Brain microvascular endothelial cell (primary cell): ENCODE results near the gene TALDO1.

ENCODE experiments used
- DNase-seq: peaks from one replicate; pipeline ENCODE4 v3.0.0-alpha.2; 2020
- H3K27ac ChIP-seq: fragments of 250-450 bp; sonication (Bioruptor Pico); 2 replicates; pipeline ENCODE4 v1.5.1; 2020; ENCODE audit warnings: mild to moderate bottlenecking, moderate library complexity
- H3K27me3 ChIP-seq: fragments of 250-450 bp; sonication (Bioruptor Pico); replicated peaks from 2 replicates; pipeline ENCODE4 v1.5.1; 2020; ENCODE audit warnings: mild to moderate bottlenecking
- H3K36me3 ChIP-seq: fragments of 250-450 bp; sonication (Bioruptor Pico); replicated peaks from 2 replicates; pipeline ENCODE4 v1.5.1; 2020; ENCODE audit warnings: mild to moderate bottlenecking
- H3K4me3 ChIP-seq: 2 replicates; pipeline ENCODE4 v1.5.1; 2011; ENCODE audit warnings: low read depth, mild to moderate bottlenecking, control low read depth, low read length, moderate library complexity
- in situ Hi-C: cut with HindIII; loops from 2 replicates; pipeline ENCODE4 v1.10.0; 2017; ENCODE audit warnings: low sequenced_read_pairs, low pct_ligation_motif_present
- TF ChIP-seq, protein P1 (sequence below): IDR thresholded peaks from 2 replicates; pipeline ENCODE4 v1.5.1; 2011; ENCODE audit warnings: low read depth, mild to moderate bottlenecking, moderate library complexity, low read length, control low read depth, inconsistent platforms; ENCODE audit errors: missing control alignments

TALDO1 gene

DNA sequence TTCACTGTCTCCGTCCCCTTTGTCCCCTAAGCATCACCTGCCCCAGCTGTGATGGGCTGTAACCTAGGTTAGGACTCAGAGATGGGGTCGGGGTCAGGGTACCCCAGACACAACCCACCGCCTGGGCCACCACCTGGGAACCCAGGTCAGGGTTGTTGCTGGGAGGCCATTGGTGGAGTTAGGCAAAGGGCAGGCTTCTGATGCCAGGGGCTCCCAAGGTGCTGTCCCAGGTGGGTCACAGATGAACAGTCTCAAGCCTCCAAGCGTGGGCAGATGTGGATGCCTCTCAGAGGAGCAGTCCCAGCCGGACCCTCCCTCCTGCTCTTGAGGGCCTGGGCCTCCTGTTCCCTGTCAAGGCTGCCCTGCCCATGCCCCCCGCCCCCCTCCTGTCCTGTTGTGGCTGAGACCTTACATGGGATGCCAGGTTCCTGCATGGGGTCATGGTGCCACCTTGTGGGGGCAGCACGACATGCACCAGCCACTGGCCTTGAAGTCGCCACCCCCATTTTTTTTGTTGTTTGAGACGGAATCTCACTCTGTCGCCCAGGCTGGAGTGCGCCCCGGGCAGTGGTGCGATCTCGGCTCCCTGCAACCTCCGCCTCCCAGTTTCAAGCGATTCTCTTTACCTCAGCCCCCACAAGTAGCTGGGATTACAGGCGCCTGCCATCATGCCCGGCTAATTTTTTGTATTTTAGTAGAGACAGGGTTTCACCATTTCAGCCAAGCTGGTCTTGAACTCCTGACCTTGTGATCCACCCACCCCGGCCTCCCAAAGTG, 17.9 kb downstream of the TALDO1 start:
- peaks cover 76% of the 10 kb centered on the region for H3K36me3 ChIP-seq
- peak; percentile 36 for DNase-seq
- TF ChIP-seq, protein P1, sequence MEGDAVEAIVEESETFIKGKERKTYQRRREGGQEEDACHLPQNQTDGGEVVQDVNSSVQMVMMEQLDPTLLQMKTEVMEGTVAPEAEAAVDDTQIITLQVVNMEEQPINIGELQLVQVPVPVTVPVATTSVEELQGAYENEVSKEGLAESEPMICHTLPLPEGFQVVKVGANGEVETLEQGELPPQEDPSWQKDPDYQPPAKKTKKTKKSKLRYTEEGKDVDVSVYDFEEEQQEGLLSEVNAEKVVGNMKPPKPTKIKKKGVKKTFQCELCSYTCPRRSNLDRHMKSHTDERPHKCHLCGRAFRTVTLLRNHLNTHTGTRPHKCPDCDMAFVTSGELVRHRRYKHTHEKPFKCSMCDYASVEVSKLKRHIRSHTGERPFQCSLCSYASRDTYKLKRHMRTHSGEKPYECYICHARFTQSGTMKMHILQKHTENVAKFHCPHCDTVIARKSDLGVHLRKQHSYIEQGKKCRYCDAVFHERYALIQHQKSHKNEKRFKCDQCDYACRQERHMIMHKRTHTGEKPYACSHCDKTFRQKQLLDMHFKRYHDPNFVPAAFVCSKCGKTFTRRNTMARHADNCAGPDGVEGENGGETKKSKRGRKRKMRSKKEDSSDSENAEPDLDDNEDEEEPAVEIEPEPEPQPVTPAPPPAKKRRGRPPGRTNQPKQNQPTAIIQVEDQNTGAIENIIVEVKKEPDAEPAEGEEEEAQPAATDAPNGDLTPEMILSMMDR, result peak; percentile 69
- H3K27ac ChIP-seq, result no peak overlapping the region
- no peaks in the 10 kb centered on the region for H3K27me3 ChIP-seq
- in situ Hi-C loops, result no loop called here
- H3K4me3 ChIP-seq, result no peak overlapping the region

DNA sequence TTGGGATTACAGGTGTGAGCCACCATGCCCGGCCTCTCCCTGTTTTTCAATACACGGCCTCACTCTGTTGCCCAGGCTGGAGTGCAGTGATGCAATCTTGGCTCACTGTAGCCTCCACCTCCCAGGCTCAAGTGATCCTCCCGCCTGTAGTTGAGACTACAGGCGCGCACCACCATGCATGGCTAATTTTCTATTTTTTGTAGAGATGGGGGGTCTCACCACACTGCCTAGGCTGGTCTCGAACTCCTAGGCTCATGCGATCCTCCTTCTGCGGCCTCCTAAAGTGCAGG, 18.5 kb downstream of the TALDO1 start:
- TF ChIP-seq, protein P1, result no peak
- Histone ChIP-seq H3K36me3 (peaks cover 76% of the 10 kb centered on the region), H3K27me3 (no peaks in the 10 kb centered on the region), H3K27ac (no peak overlapping the region), H3K4me3 (no peak overlapping the region)
- no peak for DNase-seq
- in situ Hi-C loops, result no loop called here

DNA sequence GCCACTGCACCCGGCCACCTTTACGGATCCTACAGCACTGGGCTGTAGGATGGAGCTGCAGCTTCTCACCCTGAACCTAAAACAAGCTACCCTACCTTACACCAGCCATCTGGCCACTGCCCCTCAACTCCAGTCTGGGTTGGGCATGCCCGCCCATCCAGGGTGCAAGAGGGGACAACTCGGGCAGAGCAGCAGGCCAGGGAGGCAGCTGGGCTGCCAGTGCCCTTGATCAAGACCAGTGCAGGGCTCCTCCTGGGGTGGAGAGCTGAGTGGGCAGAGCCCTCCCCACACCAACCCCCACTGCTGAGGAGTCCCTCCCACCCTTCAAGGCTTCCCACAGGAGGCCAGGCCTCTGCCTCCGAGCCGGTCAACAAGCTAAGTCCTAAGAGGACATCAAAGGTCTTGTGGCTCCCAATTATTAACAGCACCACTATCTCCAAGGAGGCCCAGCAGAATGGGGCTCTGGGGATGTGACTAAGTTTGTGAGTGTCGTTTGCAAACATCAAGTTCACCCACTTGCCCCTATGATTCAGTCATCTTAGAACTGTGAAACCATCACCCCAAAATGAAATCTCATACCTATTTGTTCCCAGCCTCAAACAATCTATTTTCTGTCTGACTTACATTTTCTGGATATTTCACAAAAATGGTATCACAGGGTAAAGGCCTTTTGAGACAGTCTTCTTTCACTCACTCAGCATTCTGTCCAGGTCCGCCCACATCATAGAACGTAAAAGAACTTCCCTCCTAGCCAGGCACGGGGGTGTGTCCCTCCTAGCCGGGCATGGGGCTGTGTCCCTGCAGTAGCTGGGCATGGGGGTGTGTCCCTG, 19.1 kb downstream of the TALDO1 start:
- Histone ChIP-seq H3K4me3 (no peak overlapping the region), H3K36me3 (peaks cover 77% of the 10 kb centered on the region), H3K27ac (no peak overlapping the region), H3K27me3 (no peaks in the 10 kb centered on the region)
- in situ Hi-C loops, result no loop called here
- DNase-seq, result no peak
- TF ChIP-seq, protein P1, result no peak

DNA sequence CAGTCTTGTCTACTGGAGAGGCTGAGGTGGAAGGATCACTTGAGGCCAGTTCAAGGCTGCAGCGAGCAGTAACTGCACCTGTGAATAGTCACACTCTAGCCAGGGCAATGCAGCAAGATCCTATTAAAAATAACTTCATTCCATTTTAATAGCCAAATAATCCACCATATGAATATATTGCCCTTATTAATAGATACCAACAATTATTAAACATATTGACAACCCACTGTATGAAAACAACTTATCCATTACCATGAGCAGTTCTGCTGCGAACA, 19.6 kb downstream of the TALDO1 start:
- Histone ChIP-seq H3K36me3 (peaks cover 77% of the 10 kb centered on the region), H3K4me3 (no peak overlapping the region), H3K27me3 (no peaks in the 10 kb centered on the region), H3K27ac (no peak overlapping the region)
- in situ Hi-C loops, result no loop called here
- TF ChIP-seq, protein P1, result no peak
- no peak for DNase-seq

DNA sequence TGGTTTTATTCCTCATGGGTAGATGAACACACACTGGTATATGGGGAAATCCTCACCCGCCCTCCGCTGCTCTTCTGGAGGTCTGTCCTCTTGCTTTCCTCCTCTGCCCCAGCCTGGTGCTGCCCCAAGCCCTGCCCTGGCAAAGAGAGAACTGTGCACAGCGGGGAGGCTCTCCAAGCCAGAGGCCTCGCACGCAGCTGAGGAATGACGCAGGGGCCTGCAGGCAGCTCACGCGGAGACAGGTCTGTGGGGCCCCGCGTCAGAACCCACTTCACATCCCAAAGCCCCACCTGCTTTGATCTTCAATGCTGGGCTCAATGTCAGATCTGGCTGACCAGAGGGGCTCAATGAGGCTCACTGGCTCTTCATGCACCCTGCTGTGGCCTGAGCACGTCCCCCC, 20.0 kb downstream of the TALDO1 start:
- no peaks in the 10 kb centered on the region for H3K27me3 ChIP-seq
- DNase-seq, result no peak
- in situ Hi-C loops, result no loop called here
- peaks cover 74% of the 10 kb centered on the region for H3K36me3 ChIP-seq
- TF ChIP-seq, protein P1, result no peak
- H3K27ac ChIP-seq, result no peak overlapping the region
- H3K4me3 ChIP-seq, result no peak overlapping the region
